OCI-LY7 (cell line): ENCODE measurements around the gene KRT37. TPM values are rescaled to one million over a fixed set of nuclear protein-coding genes. Genes with fewer than 3 reads are reported as not detected.

Experiments used
- BruUV-seq: library from RNA; stranded (reverse); fragments of 400-500 nt; replicated peaks from 2 replicates; lab custom pipeline; 2021; lab: Mats Ljungman, UMichigan
- CTCF ChIA-PET: fragments of 300-600 bp; sonication (Branson Sonifier 250); formaldehyde crosslinking; loops from one replicate; lab custom pipeline; 2022; ENCODE audit warnings: antibody characterized with exemption; ENCODE audit not compliant: unreplicated experiment; lab: Charles Lee
- POLR2A ChIA-PET: fragments of 300-600 bp; sonication (Branson Sonifier 250); formaldehyde crosslinking; loops from one replicate; lab custom pipeline; 2022; ENCODE audit warnings: antibody characterized with exemption; lab: Charles Lee
- DNase-seq: peaks from one replicate; pipeline ENCODE4 v3.0.0-alpha.2; 2015; ENCODE audit warnings: low spot score
- H2AFZ ChIP-seq: fragments of 200-600 bp; sonication (generic), shearing (Covaris generic); 2 replicates; pipeline ENCODE4 v1.6.1; 2014; ENCODE audit warnings: mild to moderate bottlenecking, antibody characterized with exemption, low read length, moderate library complexity
- H3K27ac ChIP-seq: fragments of 200-600 bp; sonication (generic); 2 replicates; pipeline ENCODE4 v1.5.1; 2014; ENCODE audit warnings: mixed run types, low read depth, mild to moderate bottlenecking, moderate library complexity, low read length, inconsistent platforms; ENCODE audit not compliant: poor library complexity, severe bottlenecking
- H3K36me3 ChIP-seq: fragments of 200-600 bp; sonication (generic); 2 replicates; pipeline ENCODE4 v1.6.1; 2014; ENCODE audit warnings: mild to moderate bottlenecking, antibody characterized with exemption, low read length, moderate library complexity, mixed read lengths; ENCODE audit not compliant: insufficient read depth
- H3K4me1 ChIP-seq: fragments of 200-600 bp; sonication (generic); 2 replicates; pipeline ENCODE4 v1.5.1; 2014; ENCODE audit warnings: mild to moderate bottlenecking, low read length; ENCODE audit not compliant: insufficient read depth, poor library complexity, severe bottlenecking
- H3K4me2 ChIP-seq: fragments of 200-600 bp; sonication (generic); 2 replicates; pipeline ENCODE4 v1.6.1; 2014; ENCODE audit warnings: mild to moderate bottlenecking, low read length
- H3K4me3 ChIP-seq: fragments of 200-600 bp; sonication (generic); 2 replicates; pipeline ENCODE4 v1.5.1; 2014; ENCODE audit warnings: mild to moderate bottlenecking, low read depth, low read length; ENCODE audit not compliant: poor library complexity, severe bottlenecking
- H3K79me2 ChIP-seq: fragments of 200-600 bp; sonication (generic); 2 replicates; pipeline ENCODE4 v1.6.1; 2016; ENCODE audit warnings: low read depth, mild to moderate bottlenecking, low read length, moderate library complexity, mixed read lengths; ENCODE audit not compliant: insufficient read depth
- H3K9me2 ChIP-seq: fragments of 200-600 bp; sonication (generic); 2 replicates; pipeline ENCODE4 v1.6.1; 2016; ENCODE audit warnings: mild to moderate bottlenecking, low read length, mixed read lengths; ENCODE audit not compliant: insufficient read depth
- H3K9me3 ChIP-seq: fragments of 200-600 bp; sonication (generic); 2 replicates; pipeline ENCODE4 v1.6.1; 2014; ENCODE audit warnings: mild to moderate bottlenecking, mixed run types, low read length, mixed read lengths
- H4K20me1 ChIP-seq: fragments of 200-600 bp; sonication (generic); 2 replicates; pipeline ENCODE4 v1.6.1; 2014; ENCODE audit warnings: mild to moderate bottlenecking, antibody characterized with exemption, low read length, moderate library complexity, mixed read lengths; ENCODE audit not compliant: insufficient read depth
- CTCF ChIP-seq: fragments of 200-600 bp; sonication (generic); conservative IDR thresholded peaks from 2 replicates; pipeline ENCODE4 v1.5.1; 2014; ENCODE audit warnings: mild to moderate bottlenecking, antibody characterized with exemption, low read length, moderate library complexity, mixed read lengths
- EZH2phosphoT487 ChIP-seq: fragments of 200-600 bp; sonication (generic); IDR thresholded peaks from 2 replicates; pipeline ENCODE4 v1.6.1; 2018; ENCODE audit warnings: low read depth, borderline replicate concordance, mild to moderate bottlenecking, mixed run types, antibody characterized with exemption, low read length, moderate library complexity, mixed read lengths
- intact Hi-C: fragments of 100-400 bp; cut with micrococcal nuclease; formaldehyde crosslinking; loops from one replicate; pipeline ENCODE4 v1.10.0; 2022; ENCODE audit not compliant: unreplicated experiment
- total RNA-seq, 2 experiments: library from RNA; depleted of rRNA in 1 of 2; stranded (reverse); fragments of >200 nt in 1 of 2; shearing (Covaris generic) in 1 of 2; gene quantifications; 2 replicates each; pipeline ENCODE4 v1.2.3, GENCODE V29; 2014 to 2022

KRT37 gene
- total RNA-seq, 2 experiments from 2014 or later: not detected

- Histone ChIP-seq H3K9me2 (no peaks in the 10 kb centered on the region), H3K4me2 (no peak overlapping the region), H4K20me1 (no peaks in the 10 kb centered on the region), H3K79me2 (no peaks in the 10 kb centered on the region), H3K9me3 (no peaks in the 10 kb centered on the region), H3K4me1 (no peaks in the 10 kb centered on the region), H3K4me3 (no peak overlapping the region), H2AFZ (no peak overlapping the region), H3K36me3 (no peaks in the 10 kb centered on the region), H3K27ac (no peak overlapping the region)
- DNase-seq: no peak
- ChIA-PET CTCF (no interaction called here), POLR2A (no interaction called here)
- BruUV-seq: no TSS peak
- intact Hi-C loops: no loop called here
- no peak for TF ChIP-seq CTCF
- TF ChIP-seq EZH2phosphoT487: no peak
These were observed 15.0 kb upstream of the KRT37 start for GRCh38 chr17:41439375-41439774.

- no peak for TF ChIP-seq CTCF
- TF ChIP-seq EZH2phosphoT487: no peak
These were observed 13.4 kb upstream of the KRT37 start for GRCh38 chr17:41437769-41438168.

GRCh38 chr17:41437254-41437653, 12.9 kb upstream of the KRT37 start:
- POLR2A ChIA-PET: no interaction called here
- no TSS peak for BruUV-seq
- intact Hi-C loops: no loop called here

More at GRCh38 chr17:41437769-41438168, 13.4 kb upstream of the KRT37 start:
- Histone ChIP-seq H3K36me3 (no peaks in the 10 kb centered on the region), H3K4me1 (no peaks in the 10 kb centered on the region), H3K9me3 (no peaks in the 10 kb centered on the region), H3K27ac (no peak overlapping the region), H3K4me3 (no peak overlapping the region), H2AFZ (no peak overlapping the region), H3K9me2 (no peaks in the 10 kb centered on the region), H3K79me2 (no peaks in the 10 kb centered on the region), H4K20me1 (no peaks in the 10 kb centered on the region), H3K4me2 (no peak overlapping the region)
- intact Hi-C loops: no loop called here
- BruUV-seq: no TSS peak
- CTCF ChIA-PET: no interaction called here
- DNase-seq: no peak
- POLR2A ChIA-PET: no interaction called here

More at GRCh38 chr17:41437254-41437653, 12.9 kb upstream of the KRT37 start:
- no peak for TF ChIP-seq CTCF
- H3K79me2 ChIP-seq: no peaks in the 10 kb centered on the region
- CTCF ChIA-PET: no interaction called here
- no peak for DNase-seq
- H3K4me2 ChIP-seq: no peak overlapping the region
- no peaks in the 10 kb centered on the region for H3K36me3 ChIP-seq
- no peaks in the 10 kb centered on the region for H4K20me1 ChIP-seq
- H3K4me3 ChIP-seq: no peak overlapping the region
- H3K9me3 ChIP-seq: no peaks in the 10 kb centered on the region
- H3K27ac ChIP-seq: no peak overlapping the region
- H3K9me2 ChIP-seq: no peaks in the 10 kb centered on the region
- no peak overlapping the region for H2AFZ ChIP-seq
- H3K4me1 ChIP-seq: no peaks in the 10 kb centered on the region
